Measurements from ENCODE around the gene TAS1R3. TPM values are rescaled to one million over a fixed set of nuclear protein-coding genes. Genes with fewer than 3 reads are reported as not detected.
A peak's percentile ranks its signal among the peaks of the same experiment; 100 is the strongest.

The TAS1R3 gene
- total RNA-seq, 1 donor from 2014 or later = 0.42 TPM

GRCh38 chr1:1371746-1372711 is 40.9 kb downstream of the TAS1R3 start:
- peak; percentile 70 for DNase-seq (ENCODE audit: low spot score)

DNA sequence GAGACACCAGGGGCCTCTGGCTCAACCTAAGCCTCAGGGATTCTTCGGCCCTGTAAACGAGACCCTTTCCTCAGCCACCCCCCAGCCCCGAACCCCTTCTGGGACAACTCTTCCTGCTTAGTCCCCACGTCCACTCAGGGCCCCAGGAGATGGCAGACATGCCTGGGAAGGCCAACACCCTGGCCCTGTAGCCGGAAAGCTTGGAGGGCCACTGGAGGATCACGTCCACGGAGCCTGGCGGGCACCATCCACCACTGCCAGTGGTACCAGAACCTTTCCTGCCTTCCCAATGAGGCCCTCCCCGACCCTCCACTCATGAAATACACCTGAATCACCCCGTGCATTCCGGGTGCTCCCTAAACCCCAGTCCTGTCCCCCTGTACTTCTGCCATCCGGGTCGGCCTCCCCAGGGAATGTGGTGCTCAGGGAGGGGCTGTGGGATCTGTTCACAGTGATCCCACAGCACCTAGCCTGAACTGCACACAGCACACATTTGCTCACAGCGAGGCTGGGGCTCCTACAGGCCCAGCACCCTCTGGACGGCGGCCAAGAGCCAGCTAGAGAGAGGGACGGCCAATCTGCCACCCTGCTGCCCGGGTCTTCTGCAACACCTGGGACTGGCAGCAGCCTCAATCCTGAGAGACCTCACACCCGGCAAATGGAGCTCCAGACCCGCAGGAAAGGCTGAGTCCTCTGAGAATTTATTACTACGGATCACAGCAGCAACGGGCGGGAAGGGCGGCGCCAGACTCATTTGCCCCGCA is 42.2 kb downstream of the TAS1R3 start:
- DNase-seq (ENCODE audit: low spot score) = no peak

DNA sequence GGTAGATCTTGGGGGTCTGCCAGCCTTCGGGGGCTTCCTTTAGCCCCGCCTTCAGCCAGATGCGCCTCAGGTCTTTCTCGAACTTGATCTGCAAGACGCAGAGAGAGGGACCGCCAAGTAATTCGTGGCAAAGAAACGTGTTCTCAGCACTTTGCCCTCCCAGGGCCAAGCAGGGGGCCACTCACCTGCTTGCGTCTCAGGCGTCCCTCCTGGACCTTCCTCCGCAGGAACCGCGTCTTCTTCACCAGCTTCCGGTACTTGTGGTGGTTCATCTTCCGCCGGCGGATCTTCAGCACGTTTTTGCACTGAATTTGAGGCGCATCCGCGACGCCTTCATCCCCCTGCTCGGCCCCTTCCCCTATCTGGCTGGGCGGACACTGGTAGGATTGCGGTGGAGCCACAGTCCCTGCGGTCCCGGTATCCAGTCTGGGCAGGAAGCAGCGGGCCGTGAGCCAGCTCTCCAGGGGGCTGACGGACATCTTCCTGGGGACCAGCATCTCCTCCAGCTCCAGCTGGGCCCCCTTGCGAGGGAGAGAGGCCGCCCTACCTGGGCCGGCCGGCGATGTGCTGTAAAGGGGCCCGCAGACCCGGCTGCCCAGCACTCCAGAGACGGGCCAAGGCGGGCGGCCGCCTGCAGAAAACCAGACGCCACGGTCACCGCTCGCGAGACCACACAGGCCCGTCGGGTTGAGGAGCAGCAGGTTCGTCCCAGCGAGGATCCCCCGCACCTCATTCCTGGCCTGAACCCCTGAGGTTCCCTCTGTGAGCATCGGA is 42.9 kb downstream of the TAS1R3 start:
- peak; percentile 53 for DNase-seq (ENCODE audit: low spot score)

GRCh38 chr1:1374589-1374928 is 43.5 kb downstream of the TAS1R3 start:
- no peak for DNase-seq (ENCODE audit: low spot score)

DNA sequence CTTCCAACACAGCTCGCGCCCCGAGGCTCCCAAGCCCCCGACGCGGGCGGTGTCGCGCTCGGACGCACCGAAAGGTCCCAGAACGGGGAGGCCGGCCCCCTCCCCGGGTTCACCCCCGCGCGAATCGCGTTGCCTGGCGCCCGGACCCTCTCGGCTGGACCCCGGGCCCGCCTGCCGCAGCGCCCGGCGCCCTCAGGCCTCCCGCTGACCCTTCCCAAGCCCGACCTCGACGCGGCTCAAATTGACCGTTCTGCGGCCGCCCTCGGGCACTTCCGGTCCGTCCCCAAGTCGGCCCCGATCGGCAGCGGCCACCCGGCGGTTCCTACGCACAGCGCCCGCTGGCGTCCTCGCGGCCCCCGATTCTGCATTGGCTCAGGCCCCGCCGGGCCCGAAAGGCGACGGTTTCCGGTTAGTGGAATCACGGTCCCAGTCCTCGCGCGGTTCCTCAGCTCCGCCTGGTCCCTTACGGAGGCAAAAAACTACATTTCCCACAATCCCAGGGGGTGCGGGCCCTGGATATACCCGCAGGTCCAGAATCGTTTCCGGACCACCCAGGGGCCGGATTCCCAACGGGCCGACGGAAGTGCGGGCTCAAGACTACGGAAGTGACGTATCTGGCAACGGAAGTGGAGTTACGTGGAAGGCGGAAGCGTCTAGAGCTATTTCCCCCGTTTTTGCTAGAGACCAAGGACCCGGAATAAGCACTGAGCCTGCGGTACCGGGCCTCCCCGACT is 44.0 kb downstream of the TAS1R3 start, which contains the start of gene AURKAIP1:
Gene AURKAIP1 (minus strand): TSS at position 279 of the 734 bp plus-strand sequence. CDS start 451 bp downstream, outside the sequence.
- peak; percentile 99 for DNase-seq (ENCODE audit: low spot score)

DNA sequence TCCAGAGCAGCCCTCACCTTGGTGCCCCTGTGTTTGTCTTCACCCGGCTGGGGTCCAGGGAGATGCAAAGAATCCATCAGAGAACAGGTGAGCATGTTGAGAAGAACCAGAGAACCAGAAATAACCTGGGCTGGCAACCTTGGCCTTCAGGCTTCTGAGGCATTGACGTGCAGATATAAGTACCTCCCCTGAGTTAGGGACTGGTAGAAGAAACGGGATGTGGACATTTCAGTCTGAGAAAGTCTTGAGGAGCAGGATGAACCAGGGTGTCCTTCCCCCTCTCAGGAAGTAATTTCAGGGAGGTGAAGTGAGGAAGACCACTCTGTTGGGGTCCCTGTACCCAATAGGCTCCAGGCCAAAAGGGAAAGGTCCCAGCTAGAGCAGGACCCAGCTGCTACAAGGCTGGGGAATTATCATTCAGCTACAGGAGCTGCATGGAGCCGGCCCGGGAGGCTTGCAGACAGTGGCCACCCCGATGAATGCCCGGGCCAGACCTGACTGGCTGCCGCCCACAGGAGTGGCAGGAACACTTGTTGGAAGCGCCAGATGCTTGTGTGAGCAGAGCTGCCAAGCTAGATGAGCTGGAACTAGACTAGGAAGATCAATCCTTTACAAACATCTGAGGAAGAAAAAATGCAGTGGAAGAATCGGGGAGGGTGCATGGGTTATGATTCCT is 45.6 kb downstream of the TAS1R3 start:
- DNase-seq (ENCODE audit: low spot score) = peak; percentile 48

DNA sequence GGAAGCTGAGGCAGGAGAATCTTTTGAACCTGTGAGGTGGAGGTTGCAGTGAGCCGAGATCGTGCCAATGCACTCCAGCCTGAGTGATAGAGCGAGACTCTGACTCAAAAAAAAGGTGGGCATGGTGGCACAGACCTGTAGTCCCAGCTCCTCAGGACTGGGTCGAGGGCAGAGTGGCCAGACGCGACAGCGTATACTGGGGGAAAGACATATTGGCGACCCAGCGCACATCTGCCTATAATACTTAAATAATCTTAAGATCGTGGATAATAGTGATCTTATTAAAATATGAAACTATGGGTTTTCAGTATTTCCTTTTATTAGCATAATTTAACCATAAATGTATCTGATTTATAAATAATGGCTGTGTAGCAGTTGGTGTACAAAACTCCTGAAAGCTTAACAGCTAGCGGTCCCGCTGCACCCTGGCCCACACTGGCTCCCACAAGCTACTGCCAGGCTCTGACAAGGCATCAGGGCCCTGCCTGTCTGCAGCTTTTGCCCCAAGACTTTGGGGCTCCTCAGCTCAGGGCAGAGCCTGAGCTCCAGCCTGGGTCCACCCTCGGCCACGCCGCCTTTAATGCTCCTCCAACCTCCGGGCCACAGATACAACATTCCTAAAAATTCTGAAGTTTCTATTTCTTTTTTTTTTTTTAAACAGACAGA is 46.6 kb downstream of the TAS1R3 start:
- no peak for DNase-seq (ENCODE audit: low spot score)

DNA sequence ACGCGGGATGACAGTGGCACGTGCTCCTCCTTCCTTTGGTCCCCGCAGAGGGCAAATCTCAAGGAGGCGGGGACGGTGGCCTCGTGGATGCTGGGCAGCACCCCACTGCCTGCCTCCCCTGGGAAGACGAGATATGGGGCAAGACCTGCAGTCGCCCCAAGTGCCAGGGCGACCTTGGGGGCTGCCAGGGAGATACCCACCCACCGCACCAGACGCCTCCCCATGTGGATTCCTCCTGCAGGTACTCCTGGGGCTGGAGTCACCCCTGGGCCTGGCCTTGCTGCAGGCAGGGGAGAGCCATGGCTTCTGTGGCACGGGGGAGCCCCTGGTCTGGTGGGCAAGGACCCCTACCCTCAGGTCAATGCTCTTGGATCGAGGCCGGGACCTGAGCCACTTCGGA is 49.8 kb downstream of the TAS1R3 start:
- no peak for DNase-seq (ENCODE audit: low spot score)

GRCh38 chr1:1381294-1381693 is 50.2 kb downstream of the TAS1R3 start:
- no peak for DNase-seq (ENCODE audit: low spot score)

Other genes starting within 250 kb of the TAS1R3 start
- gene C1orf159, start 215.2 kb upstream of the TAS1R3 start, total RNA-seq = 29.8 TPM
- gene TTLL10, start 157.4 kb upstream of the TAS1R3 start, total RNA-seq = 2.3 TPM
- 3.3 TPM for gene TNFRSF18, start 124.7 kb upstream of the TAS1R3 start, total RNA-seq
- gene TNFRSF4, start 117.1 kb upstream of the TAS1R3 start, total RNA-seq = 2.0 TPM
- 134 TPM for gene SDF4, start 99.3 kb upstream of the TAS1R3 start, total RNA-seq
- gene B3GALT6, start 99.0 kb upstream of the TAS1R3 start, total RNA-seq = 14.8 TPM
- 3.4 TPM for gene C1QTNF12, start 84.6 kb upstream of the TAS1R3 start, total RNA-seq
- 59.8 TPM for gene UBE2J2, start 57.4 kb upstream of the TAS1R3 start, total RNA-seq
- gene SCNN1D, start 50.8 kb upstream of the TAS1R3 start, total RNA-seq = 6.6 TPM
- gene ACAP3, start 23.4 kb upstream of the TAS1R3 start, total RNA-seq = 77.6 TPM
- gene PUSL1, start 22.7 kb upstream of the TAS1R3 start, total RNA-seq = 29.0 TPM
- gene INTS11, start 6.6 kb upstream of the TAS1R3 start, total RNA-seq = 132 TPM
- 21.4 TPM for gene CPTP, start 6.5 kb upstream of the TAS1R3 start, total RNA-seq
- gene DVL1, start 18.1 kb downstream of the TAS1R3 start, total RNA-seq = 52.8 TPM
- gene MXRA8, start 27.3 kb downstream of the TAS1R3 start, total RNA-seq = 41.9 TPM
- gene AURKAIP1, start 43.9 kb downstream of the TAS1R3 start, total RNA-seq = 102 TPM
- 259 TPM for gene CCNL2, start 68.1 kb downstream of the TAS1R3 start, total RNA-seq
- gene MRPL20, start 76.0 kb downstream of the TAS1R3 start, total RNA-seq = 145 TPM
- 40.9 TPM for gene ANKRD65, start 90.0 kb downstream of the TAS1R3 start, total RNA-seq
- 83.3 TPM for gene VWA1, start 104.4 kb downstream of the TAS1R3 start, total RNA-seq
- gene ATAD3C, start 118.4 kb downstream of the TAS1R3 start, total RNA-seq = 8.0 TPM
- 42.6 TPM for gene ATAD3B, start 140.5 kb downstream of the TAS1R3 start, total RNA-seq
- gene ATAD3A, start 180.9 kb downstream of the TAS1R3 start, total RNA-seq = 26.3 TPM
- gene TMEM240, start 209.3 kb downstream of the TAS1R3 start, total RNA-seq = 2.9 TPM
- 116 TPM for gene SSU72, start 243.6 kb downstream of the TAS1R3 start, total RNA-seq